Dendritic cell treated with granulocyte-macrophage colony-stimulating factor and Interleukin-4, amounts not matched to agents 40 ng/mL and 50 ng/mL, for 4 days (primary cell): Measurements from ENCODE around the gene MBTD1.

ENCODE experiments used
- H3K27ac Mint-ChIP-seq: one replicate; pipeline ENCODE4 v1.8.0; 2022; ENCODE audit warnings: mild to moderate bottlenecking, mixed read lengths
- H3K27me3 Mint-ChIP-seq: one replicate; pipeline ENCODE4 v1.8.0; 2022; ENCODE audit warnings: mild to moderate bottlenecking, mixed read lengths
- H3K36me3 Mint-ChIP-seq: one replicate; pipeline ENCODE4 v1.8.0; 2022; ENCODE audit warnings: low read depth, mixed read lengths
- H3K4me1 Mint-ChIP-seq: one replicate; pipeline ENCODE4 v1.8.0; 2022; ENCODE audit warnings: low read depth, mixed read lengths
- H3K4me3 Mint-ChIP-seq: one replicate; pipeline ENCODE4 v1.8.0; 2022; ENCODE audit warnings: mild to moderate bottlenecking, moderate library complexity, mixed read lengths
- H3K9me3 Mint-ChIP-seq: one replicate; pipeline ENCODE4 v1.8.0; 2022; ENCODE audit warnings: mixed read lengths
- intact Hi-C: fragments of 100-400 bp; cut with micrococcal nuclease; formaldehyde crosslinking; loops from one replicate; pipeline ENCODE4 v1.15.0; 2022

MBTD1 gene

DNA sequence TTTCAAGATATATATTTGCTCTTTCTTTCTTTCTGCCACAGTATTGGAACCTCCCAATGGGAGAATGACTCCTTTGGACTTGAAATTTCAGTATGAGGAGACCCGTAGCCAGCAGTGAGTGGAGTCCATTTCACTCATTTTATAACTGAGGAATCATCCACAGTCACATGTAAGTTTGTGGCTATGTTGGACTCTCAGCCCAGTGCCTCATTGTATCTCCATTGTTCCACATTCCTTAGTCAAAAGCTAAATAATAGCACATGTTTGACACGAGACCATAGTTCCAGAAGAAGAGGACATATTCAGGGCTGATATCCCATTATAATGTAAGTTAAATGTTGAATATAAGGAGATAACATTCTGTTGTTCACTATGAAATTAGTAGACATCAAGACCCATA is 126.5 kb downstream of the MBTD1 start:
- H3K4me1 Mint-ChIP-seq, result peaks cover 21% of the 10 kb centered on the region
- H3K27me3 Mint-ChIP-seq, result no peaks in the 10 kb centered on the region
- H3K9me3 Mint-ChIP-seq, result no peaks in the 10 kb centered on the region

DNA sequence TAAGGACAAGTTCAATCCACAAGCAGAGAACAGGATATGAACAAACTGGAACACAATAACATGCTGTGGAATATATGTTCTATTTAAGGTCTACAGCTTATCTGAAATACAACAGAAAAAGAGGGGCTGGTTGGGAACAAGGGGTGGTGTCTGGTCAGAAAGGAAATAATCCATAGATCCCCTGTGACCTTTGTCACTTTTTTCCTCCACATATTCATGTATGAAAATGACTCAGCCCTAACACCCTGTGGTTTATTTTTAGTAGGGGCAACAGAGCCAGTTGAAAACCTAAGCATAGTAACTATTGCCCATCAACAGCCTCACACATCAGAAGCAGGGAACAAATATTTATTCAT is 126.9 kb downstream of the MBTD1 start:
- Mint-ChIP-seq H3K4me1 (peaks cover 25% of the 10 kb centered on the region), H3K36me3 (no peaks in the 10 kb centered on the region), H3K9me3 (no peaks in the 10 kb centered on the region), H3K4me3 (no peak overlapping the region), H3K27ac (peak overlapping the region; percentile 53), H3K27me3 (no peaks in the 10 kb centered on the region)
- intact Hi-C loops, result no loop called here

More for the DNA sequence above, 126.5 kb downstream of the MBTD1 start:
- H3K27ac Mint-ChIP-seq, result no peak overlapping the region
- intact Hi-C loops, result no loop called here
- no peaks in the 10 kb centered on the region for H3K36me3 Mint-ChIP-seq
- no peak overlapping the region for H3K4me3 Mint-ChIP-seq

- Mint-ChIP-seq H3K36me3 (no peaks in the 10 kb centered on the region), H3K27ac (peak overlapping the region; percentile 45), H3K9me3 (no peaks in the 10 kb centered on the region), H3K4me3 (no peak overlapping the region), H3K27me3 (no peaks in the 10 kb centered on the region), H3K4me1 (peaks cover 31% of the 10 kb centered on the region)
- intact Hi-C loops, result loop anchor here (10.0 kb wide), 1 partner anchor 263 kb away; the partner anchor contains the start of gene TOB1
Observed at GRCh38 chr17:51128076-51128475, 131.8 kb downstream of the MBTD1 start.
